Measurements from ENCODE around the gene ENAH.

DNA sequence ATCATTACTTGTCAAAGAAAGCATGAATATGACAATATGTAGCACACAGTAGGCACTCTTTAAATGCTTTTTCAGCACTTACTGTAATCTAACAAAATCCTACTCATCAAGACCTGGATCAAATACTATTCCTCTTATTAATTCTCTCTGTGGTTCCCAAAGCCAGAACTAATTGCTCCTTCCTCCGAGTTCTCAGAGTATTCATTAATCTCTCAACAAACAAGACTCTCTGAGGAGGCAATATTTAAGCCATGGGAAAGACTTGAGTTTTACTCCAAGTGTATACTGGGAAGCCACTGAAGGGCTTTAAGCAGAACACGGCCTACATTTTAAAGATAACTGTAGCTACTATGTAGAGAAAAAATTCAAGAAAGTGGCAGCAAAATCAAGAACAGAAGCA, 79.7 kb downstream of the ENAH start:
- TF ChIP-seq HIVEP1 (CRISPR knock-in tag; IDR thresholded peaks at IDR 0.05) (no peak), FOXM1 (IDR thresholded peaks at IDR 0.05; ENCODE audit: low read depth) (no peak), FOXM1 (CRISPR knock-in tag; IDR thresholded peaks at IDR 0.05; ENCODE audit: low read depth) (no peak), RFX5 (IDR thresholded peaks at IDR 0.05; ENCODE audit: low read depth, low read length) (no peak), ZFPM2 (CRISPR knock-in tag; IDR thresholded peaks at IDR 0.05) (no peak), GTF2F1 (IDR thresholded peaks at IDR 0.05; ENCODE audit: low read depth, low read length) (no peak), HCFC1 (IDR thresholded peaks at IDR 0.05; ENCODE audit: low read depth, low read length) (no peak)
- TF ChIP-seq, protein P1, sequence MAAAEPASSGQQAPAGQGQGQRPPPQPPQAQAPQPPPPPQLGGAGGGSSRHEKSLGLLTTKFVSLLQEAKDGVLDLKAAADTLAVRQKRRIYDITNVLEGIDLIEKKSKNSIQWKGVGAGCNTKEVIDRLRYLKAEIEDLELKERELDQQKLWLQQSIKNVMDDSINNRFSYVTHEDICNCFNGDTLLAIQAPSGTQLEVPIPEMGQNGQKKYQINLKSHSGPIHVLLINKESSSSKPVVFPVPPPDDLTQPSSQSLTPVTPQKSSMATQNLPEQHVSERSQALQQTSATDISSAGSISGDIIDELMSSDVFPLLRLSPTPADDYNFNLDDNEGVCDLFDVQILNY (CRISPR knock-in tag; IDR thresholded peaks at IDR 0.05) = no peak
- TF ChIP-seq, protein P2, sequence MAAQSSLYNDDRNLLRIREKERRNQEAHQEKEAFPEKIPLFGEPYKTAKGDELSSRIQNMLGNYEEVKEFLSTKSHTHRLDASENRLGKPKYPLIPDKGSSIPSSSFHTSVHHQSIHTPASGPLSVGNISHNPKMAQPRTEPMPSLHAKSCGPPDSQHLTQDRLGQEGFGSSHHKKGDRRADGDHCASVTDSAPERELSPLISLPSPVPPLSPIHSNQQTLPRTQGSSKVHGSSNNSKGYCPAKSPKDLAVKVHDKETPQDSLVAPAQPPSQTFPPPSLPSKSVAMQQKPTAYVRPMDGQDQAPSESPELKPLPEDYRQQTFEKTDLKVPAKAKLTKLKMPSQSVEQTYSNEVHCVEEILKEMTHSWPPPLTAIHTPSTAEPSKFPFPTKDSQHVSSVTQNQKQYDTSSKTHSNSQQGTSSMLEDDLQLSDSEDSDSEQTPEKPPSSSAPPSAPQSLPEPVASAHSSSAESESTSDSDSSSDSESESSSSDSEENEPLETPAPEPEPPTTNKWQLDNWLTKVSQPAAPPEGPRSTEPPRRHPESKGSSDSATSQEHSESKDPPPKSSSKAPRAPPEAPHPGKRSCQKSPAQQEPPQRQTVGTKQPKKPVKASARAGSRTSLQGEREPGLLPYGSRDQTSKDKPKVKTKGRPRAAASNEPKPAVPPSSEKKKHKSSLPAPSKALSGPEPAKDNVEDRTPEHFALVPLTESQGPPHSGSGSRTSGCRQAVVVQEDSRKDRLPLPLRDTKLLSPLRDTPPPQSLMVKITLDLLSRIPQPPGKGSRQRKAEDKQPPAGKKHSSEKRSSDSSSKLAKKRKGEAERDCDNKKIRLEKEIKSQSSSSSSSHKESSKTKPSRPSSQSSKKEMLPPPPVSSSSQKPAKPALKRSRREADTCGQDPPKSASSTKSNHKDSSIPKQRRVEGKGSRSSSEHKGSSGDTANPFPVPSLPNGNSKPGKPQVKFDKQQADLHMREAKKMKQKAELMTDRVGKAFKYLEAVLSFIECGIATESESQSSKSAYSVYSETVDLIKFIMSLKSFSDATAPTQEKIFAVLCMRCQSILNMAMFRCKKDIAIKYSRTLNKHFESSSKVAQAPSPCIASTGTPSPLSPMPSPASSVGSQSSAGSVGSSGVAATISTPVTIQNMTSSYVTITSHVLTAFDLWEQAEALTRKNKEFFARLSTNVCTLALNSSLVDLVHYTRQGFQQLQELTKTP (IDR thresholded peaks at IDR 0.05; ENCODE audit: low read depth in 1 of 2, partially characterized antibody in 2 of 2) = no peak
